Measurements from ENCODE around the gene RAB11A.

RAB11A gene

GRCh38 chr15:65927545-65927944, 58.3 kb downstream of the RAB11A start:
- TF ChIP-seq CTCF (IDR thresholded peaks at IDR 0.05; ENCODE audit: low read depth, low read length), result no peak
- no peak overlapping the region for H3K4me3 ChIP-seq (ENCODE audit: low read depth, low read length)

- no peak for TF ChIP-seq CTCF (IDR thresholded peaks at IDR 0.05; ENCODE audit: low read depth, low read length)
- no peak overlapping the region for H3K4me3 ChIP-seq (ENCODE audit: low read depth, low read length)
Measured at GRCh38 chr15:65929573-65929972, 60.3 kb downstream of the RAB11A start.

- H3K4me3 ChIP-seq (ENCODE audit: low read depth, low read length), result no peak overlapping the region
- no peak for TF ChIP-seq CTCF (IDR thresholded peaks at IDR 0.05; ENCODE audit: low read depth, low read length)
Measured at GRCh38 chr15:65930134-65930533, 60.8 kb downstream of the RAB11A start.

GRCh38 chr15:65931221-65931620, 61.9 kb downstream of the RAB11A start:
- H3K4me3 ChIP-seq (ENCODE audit: low read depth, low read length), result no peak overlapping the region

GRCh38 chr15:65935391-65935790, 66.1 kb downstream of the RAB11A start:
- no peak overlapping the region for H3K4me3 ChIP-seq (ENCODE audit: low read depth, low read length)
- no peak for TF ChIP-seq CTCF (IDR thresholded peaks at IDR 0.05; ENCODE audit: low read depth, low read length)

More at GRCh38 chr15:65931221-65931620, 61.9 kb downstream of the RAB11A start:
- TF ChIP-seq CTCF (IDR thresholded peaks at IDR 0.05; ENCODE audit: low read depth, low read length), result no peak

- no peak for TF ChIP-seq CTCF (IDR thresholded peaks at IDR 0.05; ENCODE audit: low read depth, low read length)
- H3K4me3 ChIP-seq (ENCODE audit: low read depth, low read length), result no peak overlapping the region
Measured at GRCh38 chr15:65936282-65936681, 67.0 kb downstream of the RAB11A start.

GRCh38 chr15:65937054-65937453, 67.8 kb downstream of the RAB11A start:
- no peak overlapping the region for H3K4me3 ChIP-seq (ENCODE audit: low read depth, low read length)
- no peak for TF ChIP-seq CTCF (IDR thresholded peaks at IDR 0.05; ENCODE audit: low read depth, low read length)
